Panc1 (cell line): ENCODE measurements around the gene BICRA.
"Not testable (repeated sequence)": the region's sequence is repeated elsewhere in the genome, so short reads cannot be mapped to it uniquely, and the experiment has no call there.

Experiments
- POLR2AphosphoS5 ChIP-seq: IDR thresholded peaks from 2 replicates; pipeline ENCODE4 v1.6.1; 2012; ENCODE audit warnings: mild to moderate bottlenecking, low read depth, low read length, moderate library complexity
- SIN3A ChIP-seq: IDR thresholded peaks from 2 replicates; pipeline ENCODE4 v1.6.1; 2012; ENCODE audit warnings: low read depth, mild to moderate bottlenecking, low read length, moderate library complexity, borderline replicate concordance; ENCODE audit not compliant: insufficient read depth
- TCF7L2 ChIP-seq: IDR thresholded peaks from 2 replicates; pipeline ENCODE4 v1.6.1; 2011; ENCODE audit warnings: mild to moderate bottlenecking, low read depth, low read length, inconsistent platforms
- TF ChIP-seq, protein P1 (sequence below): fragments of 450-650 bp; IDR thresholded peaks from 2 replicates; pipeline ENCODE4 v1.5.1; 2017; ENCODE audit warnings: mild to moderate bottlenecking
- TF ChIP-seq, protein P2 (sequence below), 2 experiments: IDR thresholded peaks; 2 replicates each; pipeline ENCODE4 v1.6.1; 2011 to 2012; ENCODE audit warnings: low read depth in 2 of 2, control low read depth in 1 of 2, low read length in 1 of 2, mild to moderate bottlenecking in 1 of 2, moderate library complexity in 1 of 2; ENCODE audit not compliant: insufficient read depth in 1 of 2

DNA sequence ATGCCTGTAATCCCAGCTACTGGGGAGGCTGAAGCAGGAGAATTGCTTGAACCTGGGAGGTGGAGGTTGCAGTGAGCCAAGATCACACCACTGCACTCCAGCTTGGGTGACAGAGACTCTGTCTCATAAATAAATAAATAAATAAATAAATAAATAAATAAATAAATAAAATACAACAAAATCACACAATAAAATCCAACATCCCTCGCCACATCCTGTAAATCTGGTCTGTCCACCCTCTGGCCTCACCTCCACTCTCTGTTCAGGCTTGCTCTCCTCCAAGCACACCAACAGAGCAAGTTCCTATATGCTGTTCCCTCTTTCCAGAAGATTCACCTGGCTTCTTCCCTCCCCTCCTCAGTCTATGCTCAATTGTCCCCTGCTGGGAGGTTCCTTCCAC is 25.8 kb upstream of the BICRA start:
- TF ChIP-seq, protein P1, sequence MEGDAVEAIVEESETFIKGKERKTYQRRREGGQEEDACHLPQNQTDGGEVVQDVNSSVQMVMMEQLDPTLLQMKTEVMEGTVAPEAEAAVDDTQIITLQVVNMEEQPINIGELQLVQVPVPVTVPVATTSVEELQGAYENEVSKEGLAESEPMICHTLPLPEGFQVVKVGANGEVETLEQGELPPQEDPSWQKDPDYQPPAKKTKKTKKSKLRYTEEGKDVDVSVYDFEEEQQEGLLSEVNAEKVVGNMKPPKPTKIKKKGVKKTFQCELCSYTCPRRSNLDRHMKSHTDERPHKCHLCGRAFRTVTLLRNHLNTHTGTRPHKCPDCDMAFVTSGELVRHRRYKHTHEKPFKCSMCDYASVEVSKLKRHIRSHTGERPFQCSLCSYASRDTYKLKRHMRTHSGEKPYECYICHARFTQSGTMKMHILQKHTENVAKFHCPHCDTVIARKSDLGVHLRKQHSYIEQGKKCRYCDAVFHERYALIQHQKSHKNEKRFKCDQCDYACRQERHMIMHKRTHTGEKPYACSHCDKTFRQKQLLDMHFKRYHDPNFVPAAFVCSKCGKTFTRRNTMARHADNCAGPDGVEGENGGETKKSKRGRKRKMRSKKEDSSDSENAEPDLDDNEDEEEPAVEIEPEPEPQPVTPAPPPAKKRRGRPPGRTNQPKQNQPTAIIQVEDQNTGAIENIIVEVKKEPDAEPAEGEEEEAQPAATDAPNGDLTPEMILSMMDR: not testable (repeated sequence)
- TF ChIP-seq POLR2AphosphoS5, TCF7L2, SIN3A: not testable (repeated sequence)
- TF ChIP-seq, protein P2, sequence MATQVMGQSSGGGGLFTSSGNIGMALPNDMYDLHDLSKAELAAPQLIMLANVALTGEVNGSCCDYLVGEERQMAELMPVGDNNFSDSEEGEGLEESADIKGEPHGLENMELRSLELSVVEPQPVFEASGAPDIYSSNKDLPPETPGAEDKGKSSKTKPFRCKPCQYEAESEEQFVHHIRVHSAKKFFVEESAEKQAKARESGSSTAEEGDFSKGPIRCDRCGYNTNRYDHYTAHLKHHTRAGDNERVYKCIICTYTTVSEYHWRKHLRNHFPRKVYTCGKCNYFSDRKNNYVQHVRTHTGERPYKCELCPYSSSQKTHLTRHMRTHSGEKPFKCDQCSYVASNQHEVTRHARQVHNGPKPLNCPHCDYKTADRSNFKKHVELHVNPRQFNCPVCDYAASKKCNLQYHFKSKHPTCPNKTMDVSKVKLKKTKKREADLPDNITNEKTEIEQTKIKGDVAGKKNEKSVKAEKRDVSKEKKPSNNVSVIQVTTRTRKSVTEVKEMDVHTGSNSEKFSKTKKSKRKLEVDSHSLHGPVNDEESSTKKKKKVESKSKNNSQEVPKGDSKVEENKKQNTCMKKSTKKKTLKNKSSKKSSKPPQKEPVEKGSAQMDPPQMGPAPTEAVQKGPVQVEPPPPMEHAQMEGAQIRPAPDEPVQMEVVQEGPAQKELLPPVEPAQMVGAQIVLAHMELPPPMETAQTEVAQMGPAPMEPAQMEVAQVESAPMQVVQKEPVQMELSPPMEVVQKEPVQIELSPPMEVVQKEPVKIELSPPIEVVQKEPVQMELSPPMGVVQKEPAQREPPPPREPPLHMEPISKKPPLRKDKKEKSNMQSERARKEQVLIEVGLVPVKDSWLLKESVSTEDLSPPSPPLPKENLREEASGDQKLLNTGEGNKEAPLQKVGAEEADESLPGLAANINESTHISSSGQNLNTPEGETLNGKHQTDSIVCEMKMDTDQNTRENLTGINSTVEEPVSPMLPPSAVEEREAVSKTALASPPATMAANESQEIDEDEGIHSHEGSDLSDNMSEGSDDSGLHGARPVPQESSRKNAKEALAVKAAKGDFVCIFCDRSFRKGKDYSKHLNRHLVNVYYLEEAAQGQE (IDR thresholded peaks at IDR 0.05; ENCODE audit: insufficient read depth in 1 of 2, low read depth in 2 of 2, low read length in 1 of 2): not testable (repeated sequence)
